ENCODE results near the gene CNIH1. TPM values are rescaled to one million over a fixed set of nuclear protein-coding genes. Genes with fewer than 3 reads are reported as not detected.
A peak's percentile ranks its signal among the peaks of the same experiment; 100 is the strongest.

Gene CNIH1
- total and polyA plus RNA-seq, 2 of the 13 experiments (the other 11 are each of a cell fraction or from before 2014, with no cell fraction given) = 166 to 421 TPM

- no peak for FAIRE-seq
- peaks cover 33% of the 10 kb centered on the region for H3K4me1 ChIP-seq (ENCODE audit: insufficient read depth, low read length)
- POLR2A ChIA-PET = interaction anchor here (1.0 to 3.4 kb wide), 2 partner anchors 12 to 33 kb away, joined by 4 to 19 read pairs; no protein-coding TSS in a partner anchor
These were observed 41.6 kb downstream of the CNIH1 start for GRCh38 chr14:54399560-54399959.

More at GRCh38 chr14:54399560-54399959, 41.6 kb downstream of the CNIH1 start:
- Histone ChIP-seq H3K79me2 (ENCODE audit: insufficient read depth, low read length) (peaks cover 29% of the 10 kb centered on the region), H3K4me2 (ENCODE audit: low read depth, low read length) (0 out of 2 replicates have a peak overlapping the region, but pooled peaks have one; percentile 92), H3K27me3 (ENCODE audit: control insufficient read depth in 1 of 2, insufficient read depth in 2 of 2, low read length in 2 of 2) (no peaks in the 10 kb centered on the region; a peak in 1 of 5 replicates), H3K27ac (ENCODE audit: extremely low read length, insufficient read depth, low read length) (peak overlapping the region; percentile 30), H3K4me3 (replicated peaks in 1 of 3; ENCODE audit: insufficient read depth in 1 of 3, low read depth in 2 of 3, low read length in 3 of 3) (no peak overlapping the region), H3K36me3 (replicated peaks in 1 of 2; ENCODE audit: control insufficient read depth in 1 of 2, insufficient read depth in 2 of 2, low read length in 2 of 2) (no peaks in the 10 kb centered on the region), H2AFZ (ENCODE audit: low read length) (no peak overlapping the region), H3K9me3 (ENCODE audit: low read length) (no peaks in the 10 kb centered on the region), H4K20me1 (ENCODE audit: insufficient read depth, low read length) (no peaks in the 10 kb centered on the region), H3K9ac (ENCODE audit: insufficient read depth, low read depth, low read length) (no peak overlapping the region)
- DNase-seq (ENCODE audit: low spot score) (peak; percentile 26), ATAC-seq (no peak)
- 92% methylated on average over 2 of the region's 2 CpGs for WGBS (ENCODE audit: low lambda C conversion rate)
- BruUV-seq (replicated peaks) = no TSS peak
- intact Hi-C loops (cut with micrococcal nuclease; ENCODE audit: unreplicated experiment) (no loop called here), in situ Hi-C loops (cut with HindIII; ENCODE audit: extremely low pct_ligation_motif_present, low pct_unique_long_range_greater_than_20kb) (no loop called here)
- TF ChIP-seq, protein P1, sequence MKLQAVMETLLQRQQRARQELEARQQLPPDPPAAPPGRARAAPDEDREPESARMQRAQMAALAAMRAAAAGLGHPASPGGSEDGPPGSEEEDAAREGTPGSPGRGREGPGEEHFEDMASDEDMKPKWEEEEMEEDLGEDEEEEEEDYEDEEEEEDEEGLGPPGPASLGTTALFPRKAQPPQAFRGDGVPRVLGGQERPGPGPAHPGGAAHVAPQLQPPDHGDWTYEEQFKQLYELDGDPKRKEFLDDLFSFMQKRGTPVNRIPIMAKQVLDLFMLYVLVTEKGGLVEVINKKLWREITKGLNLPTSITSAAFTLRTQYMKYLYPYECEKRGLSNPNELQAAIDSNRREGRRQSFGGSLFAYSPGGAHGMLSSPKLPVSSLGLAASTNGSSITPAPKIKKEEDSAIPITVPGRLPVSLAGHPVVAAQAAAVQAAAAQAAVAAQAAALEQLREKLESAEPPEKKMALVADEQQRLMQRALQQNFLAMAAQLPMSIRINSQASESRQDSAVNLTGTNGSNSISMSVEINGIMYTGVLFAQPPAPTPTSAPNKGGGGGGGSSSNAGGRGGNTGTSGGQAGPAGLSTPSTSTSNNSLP (IDR thresholded peaks at IDR 0.05; ENCODE audit: low read depth, low read length) = 0 out of 2 replicates have a peak, but pooled peaks have one; percentile 28
- no peak for TF ChIP-seq ZNF317 (CRISPR knock-in tag; IDR thresholded peaks at IDR 0.05)
- no peak for TF ChIP-seq ZBTB10 (CRISPR knock-in tag; IDR thresholded peaks at IDR 0.05; ENCODE audit: borderline replicate concordance)
- TF ChIP-seq ZNF709 (CRISPR knock-in tag; IDR thresholded peaks at IDR 0.05) = no peak
- TF ChIP-seq MAFF (IDR thresholded peaks at IDR 0.05; ENCODE audit: low read depth, low read length) = peak; percentile 75
- TF ChIP-seq PAWR (CRISPR knock-in tag; IDR thresholded peaks at IDR 0.05; ENCODE audit: borderline replicate concordance) = no peak
- TF ChIP-seq SUZ12 (IDR thresholded peaks at IDR 0.05; ENCODE audit: low read depth, low read length) = no peak
- TF ChIP-seq GLI4 (CRISPR knock-in tag; IDR thresholded peaks at IDR 0.05; ENCODE audit: borderline replicate concordance) = no peak
- no peak for TF ChIP-seq JARID2 (CRISPR knock-in tag; IDR thresholded peaks at IDR 0.05; ENCODE audit: insufficient replicate concordance)
- peak; percentile 73 to 80 for TF ChIP-seq MAFK (conservative IDR thresholded peaks at IDR 0.05 in 1 of 2, IDR thresholded peaks at IDR 0.05 in 1 of 2; ENCODE audit: low read length in 2 of 2)
- no peak for TF ChIP-seq NFKBIZ (CRISPR knock-in tag; IDR thresholded peaks at IDR 0.05)
- TF ChIP-seq, protein P2, sequence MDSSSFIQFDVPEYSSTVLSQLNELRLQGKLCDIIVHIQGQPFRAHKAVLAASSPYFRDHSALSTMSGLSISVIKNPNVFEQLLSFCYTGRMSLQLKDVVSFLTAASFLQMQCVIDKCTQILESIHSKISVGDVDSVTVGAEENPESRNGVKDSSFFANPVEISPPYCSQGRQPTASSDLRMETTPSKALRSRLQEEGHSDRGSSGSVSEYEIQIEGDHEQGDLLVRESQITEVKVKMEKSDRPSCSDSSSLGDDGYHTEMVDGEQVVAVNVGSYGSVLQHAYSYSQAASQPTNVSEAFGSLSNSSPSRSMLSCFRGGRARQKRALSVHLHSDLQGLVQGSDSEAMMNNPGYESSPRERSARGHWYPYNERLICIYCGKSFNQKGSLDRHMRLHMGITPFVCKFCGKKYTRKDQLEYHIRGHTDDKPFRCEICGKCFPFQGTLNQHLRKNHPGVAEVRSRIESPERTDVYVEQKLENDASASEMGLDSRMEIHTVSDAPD (CRISPR knock-in tag; IDR thresholded peaks at IDR 0.05) = no peak
- TF ChIP-seq PRPF4 (IDR thresholded peaks at IDR 0.05; ENCODE audit: low read depth, low read length, poor library complexity, severe bottlenecking) = no peak
- CTCF ChIA-PET (ENCODE audit: low intra/inter-chr PET ratio, low total read pairs) = no interaction called here

All from HepG2 (cell line).